ENCODE measurements around the gene PITPNC1.

Gene PITPNC1

DNA sequence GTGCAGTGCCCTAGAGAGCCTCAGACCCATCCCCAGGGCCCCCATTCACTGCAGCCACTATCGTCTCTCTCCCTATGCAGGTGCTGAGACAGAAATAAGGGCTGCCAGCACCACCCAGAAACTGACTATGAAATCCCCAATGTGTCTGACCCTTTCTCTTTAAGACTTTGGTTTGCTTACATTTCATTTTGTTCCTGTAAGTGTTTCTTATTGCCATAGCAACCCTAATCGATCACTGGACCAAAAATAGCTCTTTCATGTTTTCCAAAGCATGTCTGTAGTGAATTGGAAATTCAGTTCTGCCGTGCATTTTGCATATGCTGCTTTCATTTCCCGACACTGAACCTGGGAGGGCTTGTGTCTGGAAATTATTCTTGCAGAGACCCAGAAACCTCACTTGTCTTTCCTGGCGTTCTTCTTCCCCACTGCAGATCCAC, 192.0 kb downstream of the PITPNC1 start:
- H3K4me1 ChIP-seq (ENCODE audit: control insufficient read depth, insufficient read depth, low read length) = no peaks in the 10 kb centered on the region
- no peaks in the 10 kb centered on the region for H3K27me3 ChIP-seq (ENCODE audit: control insufficient read depth in 1 of 2, insufficient read depth in 2 of 2, low read length in 2 of 2)
- H3K4me3 ChIP-seq (ENCODE audit: low read length in 2 of 2) = no peak overlapping the region
- no peak overlapping the region for H3K27ac ChIP-seq (ENCODE audit: low read length)
- no peaks in the 10 kb centered on the region for H3K36me3 ChIP-seq (ENCODE audit: control insufficient read depth in 2 of 2, insufficient read depth in 2 of 2, low read length in 2 of 2)
- H3K9ac ChIP-seq (ENCODE audit: low read length in 2 of 2) = no peak overlapping the region
- no peaks in the 10 kb centered on the region for H3K9me3 ChIP-seq (ENCODE audit: control insufficient read depth in 2 of 2, low read length in 2 of 2)

DNA sequence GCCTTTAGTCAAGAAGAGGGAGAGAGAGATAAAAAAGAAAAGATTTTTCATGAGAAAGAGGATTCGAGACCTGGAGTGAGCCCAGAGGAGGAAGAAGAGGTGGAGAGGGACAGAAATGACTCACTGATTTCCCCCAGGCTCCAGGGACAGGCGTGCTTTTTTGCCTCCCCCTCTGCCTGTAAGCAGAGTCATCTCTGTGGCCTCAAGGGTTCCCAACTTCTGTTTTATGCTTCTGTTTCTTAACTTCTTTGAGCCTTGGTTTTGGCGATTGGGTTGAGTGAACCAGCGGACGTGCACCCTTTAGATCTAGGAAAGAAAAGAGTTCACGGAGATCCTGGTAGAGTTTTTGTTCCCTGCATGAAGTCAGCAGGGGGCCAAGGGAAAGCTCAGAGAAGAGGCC, 192.8 kb downstream of the PITPNC1 start:
- Histone ChIP-seq H3K27me3 (ENCODE audit: control insufficient read depth in 1 of 2, insufficient read depth in 2 of 2, low read length in 2 of 2) (no peaks in the 10 kb centered on the region), H3K9ac (ENCODE audit: low read length in 2 of 2) (no peak overlapping the region), H3K27ac (ENCODE audit: low read length) (no peak overlapping the region), H3K4me1 (ENCODE audit: control insufficient read depth, insufficient read depth, low read length) (no peaks in the 10 kb centered on the region), H3K9me3 (ENCODE audit: control insufficient read depth in 2 of 2, low read length in 2 of 2) (no peaks in the 10 kb centered on the region), H3K4me3 (ENCODE audit: low read length in 2 of 2) (no peak overlapping the region), H3K36me3 (ENCODE audit: control insufficient read depth in 2 of 2, insufficient read depth in 2 of 2, low read length in 2 of 2) (no peaks in the 10 kb centered on the region)

DNA sequence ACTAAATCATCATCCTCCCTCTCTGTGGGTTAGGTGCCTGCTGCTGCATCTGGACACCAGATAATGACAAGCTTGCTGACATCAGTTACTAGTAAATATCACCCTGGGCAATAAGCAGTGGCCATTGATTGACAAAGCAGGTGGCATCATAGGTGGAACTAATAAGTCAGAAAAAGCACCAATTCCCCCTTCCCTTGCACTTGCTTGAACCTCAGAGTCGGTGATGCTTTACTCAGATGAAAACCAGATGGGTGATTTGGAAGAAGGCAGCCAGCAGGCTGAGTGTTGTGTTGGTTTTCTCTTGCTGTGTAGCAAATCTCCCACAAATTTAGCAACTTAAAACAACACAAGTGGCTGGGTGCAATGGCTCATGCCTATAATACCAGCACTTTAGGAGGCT, 193.7 kb downstream of the PITPNC1 start:
- no peaks in the 10 kb centered on the region for H3K36me3 ChIP-seq (ENCODE audit: control insufficient read depth in 2 of 2, insufficient read depth in 2 of 2, low read length in 2 of 2)
- H3K9me3 ChIP-seq (ENCODE audit: control insufficient read depth in 2 of 2, low read length in 2 of 2) = no peaks in the 10 kb centered on the region
- no peak overlapping the region for H3K27ac ChIP-seq (ENCODE audit: low read length)
- no peaks in the 10 kb centered on the region for H3K27me3 ChIP-seq (ENCODE audit: control insufficient read depth in 1 of 2, insufficient read depth in 2 of 2, low read length in 2 of 2)
- no peaks in the 10 kb centered on the region for H3K4me1 ChIP-seq (ENCODE audit: control insufficient read depth, insufficient read depth, low read length)
- no peak overlapping the region for H3K4me3 ChIP-seq (ENCODE audit: low read length in 2 of 2)
- H3K9ac ChIP-seq (ENCODE audit: low read length in 2 of 2) = no peak overlapping the region

DNA sequence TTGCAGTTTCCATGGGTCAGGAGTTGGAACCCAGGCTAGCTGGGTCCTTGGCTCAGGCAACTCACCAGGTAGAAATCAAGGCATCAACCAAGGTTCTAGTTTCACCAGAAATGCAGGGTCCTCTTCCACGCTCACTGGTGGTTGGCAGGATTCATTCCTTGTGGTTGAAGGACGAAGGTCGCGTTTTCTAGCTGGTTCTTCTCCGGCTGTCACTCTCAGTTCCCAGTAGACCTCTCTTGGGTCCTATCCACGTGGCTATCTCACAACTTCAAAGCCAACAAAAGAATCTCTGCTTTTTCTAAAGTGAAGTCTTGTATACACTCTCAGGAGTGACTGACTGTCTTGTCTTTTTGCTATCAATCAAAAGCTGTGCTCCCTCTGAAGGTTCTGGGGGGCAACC, 194.4 kb downstream of the PITPNC1 start:
- no peak overlapping the region for H3K27ac ChIP-seq (ENCODE audit: low read length)

DNA sequence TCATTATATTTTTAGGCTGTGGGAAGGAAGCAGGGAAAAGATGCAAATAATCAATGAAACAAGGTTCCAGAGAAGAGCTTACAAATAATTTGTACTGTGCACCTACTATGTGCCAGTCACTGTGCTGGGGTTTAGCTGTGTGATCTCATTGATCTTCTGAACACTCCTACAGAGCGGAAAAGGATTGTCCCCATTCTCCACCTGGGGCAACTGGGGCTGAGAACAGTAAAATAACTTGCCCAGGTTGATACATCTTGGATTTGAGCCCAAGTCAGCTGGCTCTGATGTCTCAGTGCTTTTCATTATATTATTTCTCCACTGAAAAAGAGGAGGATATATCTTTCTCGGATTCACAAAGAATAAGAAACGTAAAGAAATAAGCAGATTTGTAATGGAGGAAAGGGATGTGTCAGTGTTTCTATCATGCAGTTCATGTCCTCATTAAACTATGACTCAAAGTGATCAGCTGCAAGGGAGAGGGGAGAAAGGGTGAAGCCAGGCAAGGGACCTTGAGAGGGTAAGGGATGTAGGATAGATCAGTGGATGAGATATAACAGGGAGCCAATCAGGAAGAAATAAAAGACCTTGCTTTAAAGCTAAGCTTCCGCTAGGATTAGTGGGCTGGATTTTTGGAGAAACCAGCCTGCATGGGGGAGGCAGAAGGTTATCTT, 197.0 kb downstream of the PITPNC1 start:
- H3K36me3 ChIP-seq (ENCODE audit: control insufficient read depth in 2 of 2, insufficient read depth in 2 of 2, low read length in 2 of 2) = no peaks in the 10 kb centered on the region
- no peaks in the 10 kb centered on the region for H3K27me3 ChIP-seq (ENCODE audit: control insufficient read depth in 1 of 2, insufficient read depth in 2 of 2, low read length in 2 of 2)
- H3K27ac ChIP-seq (ENCODE audit: low read length) = no peak overlapping the region

More for the DNA sequence above, 194.4 kb downstream of the PITPNC1 start:
- Histone ChIP-seq H3K4me1 (ENCODE audit: control insufficient read depth, insufficient read depth, low read length) (no peaks in the 10 kb centered on the region), H3K9ac (ENCODE audit: low read length in 2 of 2) (no peak overlapping the region), H3K4me3 (ENCODE audit: low read length in 2 of 2) (no peak overlapping the region), H3K36me3 (ENCODE audit: control insufficient read depth in 2 of 2, insufficient read depth in 2 of 2, low read length in 2 of 2) (no peaks in the 10 kb centered on the region), H3K27me3 (ENCODE audit: control insufficient read depth in 1 of 2, insufficient read depth in 2 of 2, low read length in 2 of 2) (no peaks in the 10 kb centered on the region), H3K9me3 (ENCODE audit: control insufficient read depth in 2 of 2, low read length in 2 of 2) (no peaks in the 10 kb centered on the region)

DNA sequence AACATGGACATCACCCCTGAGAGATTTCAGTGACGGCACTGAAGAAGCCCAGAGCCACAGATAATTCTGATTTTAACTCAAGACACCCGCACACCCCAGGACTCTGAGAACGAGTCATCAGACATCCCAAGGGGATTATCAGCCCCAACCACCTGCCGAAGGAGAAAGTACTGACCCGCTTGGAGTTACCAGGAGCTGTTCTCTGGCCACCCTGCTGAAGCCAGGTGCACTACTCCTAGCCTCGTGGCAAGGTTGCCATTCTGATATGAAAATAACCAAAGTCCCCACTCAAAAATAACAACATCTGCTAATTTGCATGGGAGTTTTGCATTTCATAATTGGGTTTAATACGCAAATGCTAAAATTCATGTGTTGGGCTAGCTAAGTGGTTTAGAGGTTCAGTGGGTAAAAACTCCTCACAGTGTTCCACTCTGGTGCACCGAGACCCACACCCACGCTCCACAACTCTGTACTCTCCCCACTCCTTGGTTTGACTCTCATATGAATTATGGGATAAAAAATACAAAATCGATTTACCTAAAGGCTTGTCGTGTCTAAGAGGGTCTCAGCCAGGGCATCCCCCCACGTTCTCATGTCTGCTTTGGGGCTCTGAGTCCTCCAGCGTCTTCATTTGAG, 197.7 kb downstream of the PITPNC1 start:
- H3K4me1 ChIP-seq (ENCODE audit: control insufficient read depth, insufficient read depth, low read length) = no peaks in the 10 kb centered on the region
- H3K9ac ChIP-seq (ENCODE audit: low read length in 2 of 2) = no peak overlapping the region
- H3K27ac ChIP-seq (ENCODE audit: low read length) = no peak overlapping the region

More for the DNA sequence above, 197.0 kb downstream of the PITPNC1 start:
- Histone ChIP-seq H3K9ac (ENCODE audit: low read length in 2 of 2) (no peak overlapping the region), H3K4me3 (ENCODE audit: low read length in 2 of 2) (no peak overlapping the region), H3K4me1 (ENCODE audit: control insufficient read depth, insufficient read depth, low read length) (no peaks in the 10 kb centered on the region), H3K9me3 (ENCODE audit: control insufficient read depth in 2 of 2, low read length in 2 of 2) (no peaks in the 10 kb centered on the region)

DNA sequence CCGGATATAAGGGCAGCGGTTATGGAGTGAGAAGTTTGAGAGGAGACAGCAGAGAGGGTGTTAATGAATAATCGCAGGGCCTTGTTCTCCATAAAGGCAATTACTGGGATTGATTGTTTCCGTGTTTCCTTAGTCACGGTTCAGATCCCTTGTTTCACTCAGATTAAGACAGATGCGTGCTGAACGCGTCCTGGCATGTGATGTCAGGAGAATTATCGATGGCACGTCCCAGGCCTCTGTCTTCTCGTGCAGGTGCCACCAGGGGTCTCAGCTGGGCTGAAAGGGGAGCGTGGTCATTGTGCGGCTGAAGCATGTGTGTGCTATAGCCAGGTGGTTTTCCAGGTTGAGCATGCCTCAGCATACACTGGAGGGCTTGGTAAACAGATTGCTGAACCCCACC, 198.2 kb downstream of the PITPNC1 start:
- no peaks in the 10 kb centered on the region for H3K27me3 ChIP-seq (ENCODE audit: control insufficient read depth in 1 of 2, insufficient read depth in 2 of 2, low read length in 2 of 2)
- H3K27ac ChIP-seq (ENCODE audit: low read length) = no peak overlapping the region
- H3K4me1 ChIP-seq (ENCODE audit: control insufficient read depth, insufficient read depth, low read length) = no peaks in the 10 kb centered on the region
- no peaks in the 10 kb centered on the region for H3K36me3 ChIP-seq (ENCODE audit: control insufficient read depth in 2 of 2, insufficient read depth in 2 of 2, low read length in 2 of 2)
- H3K9ac ChIP-seq (ENCODE audit: low read length in 2 of 2) = no peak overlapping the region
- no peaks in the 10 kb centered on the region for H3K9me3 ChIP-seq (ENCODE audit: control insufficient read depth in 2 of 2, low read length in 2 of 2)
- no peak overlapping the region for H3K4me3 ChIP-seq (ENCODE audit: low read length in 2 of 2)

More for the DNA sequence above, 197.7 kb downstream of the PITPNC1 start:
- H3K4me3 ChIP-seq (ENCODE audit: low read length in 2 of 2) = no peak overlapping the region
- no peaks in the 10 kb centered on the region for H3K9me3 ChIP-seq (ENCODE audit: control insufficient read depth in 2 of 2, low read length in 2 of 2)
- H3K27me3 ChIP-seq (ENCODE audit: control insufficient read depth in 1 of 2, insufficient read depth in 2 of 2, low read length in 2 of 2) = no peaks in the 10 kb centered on the region
- no peaks in the 10 kb centered on the region for H3K36me3 ChIP-seq (ENCODE audit: control insufficient read depth in 2 of 2, insufficient read depth in 2 of 2, low read length in 2 of 2)

DNA sequence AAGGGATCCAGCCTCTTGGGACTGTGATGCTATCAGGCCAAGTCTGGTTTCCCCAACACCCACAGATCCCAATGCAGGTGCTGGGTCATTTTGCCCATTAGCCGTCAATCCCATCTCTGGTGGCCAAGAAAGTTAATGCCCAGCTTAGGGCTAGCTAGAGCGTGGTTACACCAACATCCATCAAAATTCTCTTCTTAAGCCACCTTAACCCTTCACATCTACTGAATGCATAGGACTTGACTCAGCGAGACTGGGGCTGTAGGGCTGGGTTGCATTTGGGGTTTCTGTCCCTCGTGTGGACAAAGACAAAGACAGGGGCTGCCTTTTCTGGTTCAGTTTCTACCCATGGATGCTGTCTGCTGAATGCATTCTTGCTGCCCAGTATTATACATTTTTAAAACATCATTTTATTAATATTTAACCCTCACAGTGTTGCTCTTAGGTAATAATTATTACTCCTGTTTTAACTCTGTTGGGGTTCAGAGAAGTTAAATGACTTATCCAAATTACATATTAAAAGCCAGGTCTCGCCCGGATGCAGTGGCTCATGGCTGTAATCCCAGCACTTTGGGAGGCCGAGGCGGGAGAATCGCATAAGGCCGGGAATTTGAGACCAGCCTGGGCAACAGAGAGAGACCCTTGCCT, 199.5 kb downstream of the PITPNC1 start:
- no peaks in the 10 kb centered on the region for H3K36me3 ChIP-seq (ENCODE audit: control insufficient read depth in 2 of 2, insufficient read depth in 2 of 2, low read length in 2 of 2)
- H3K9ac ChIP-seq (ENCODE audit: low read length in 2 of 2) = no peak overlapping the region
- no peak overlapping the region for H3K4me3 ChIP-seq (ENCODE audit: low read length in 2 of 2)
- no peaks in the 10 kb centered on the region for H3K4me1 ChIP-seq (ENCODE audit: control insufficient read depth, insufficient read depth, low read length)
- H3K27ac ChIP-seq (ENCODE audit: low read length) = no peak overlapping the region
- H3K9me3 ChIP-seq (ENCODE audit: control insufficient read depth in 2 of 2, low read length in 2 of 2) = no peaks in the 10 kb centered on the region
- no peaks in the 10 kb centered on the region for H3K27me3 ChIP-seq (ENCODE audit: control insufficient read depth in 1 of 2, insufficient read depth in 2 of 2, low read length in 2 of 2)

DNA sequence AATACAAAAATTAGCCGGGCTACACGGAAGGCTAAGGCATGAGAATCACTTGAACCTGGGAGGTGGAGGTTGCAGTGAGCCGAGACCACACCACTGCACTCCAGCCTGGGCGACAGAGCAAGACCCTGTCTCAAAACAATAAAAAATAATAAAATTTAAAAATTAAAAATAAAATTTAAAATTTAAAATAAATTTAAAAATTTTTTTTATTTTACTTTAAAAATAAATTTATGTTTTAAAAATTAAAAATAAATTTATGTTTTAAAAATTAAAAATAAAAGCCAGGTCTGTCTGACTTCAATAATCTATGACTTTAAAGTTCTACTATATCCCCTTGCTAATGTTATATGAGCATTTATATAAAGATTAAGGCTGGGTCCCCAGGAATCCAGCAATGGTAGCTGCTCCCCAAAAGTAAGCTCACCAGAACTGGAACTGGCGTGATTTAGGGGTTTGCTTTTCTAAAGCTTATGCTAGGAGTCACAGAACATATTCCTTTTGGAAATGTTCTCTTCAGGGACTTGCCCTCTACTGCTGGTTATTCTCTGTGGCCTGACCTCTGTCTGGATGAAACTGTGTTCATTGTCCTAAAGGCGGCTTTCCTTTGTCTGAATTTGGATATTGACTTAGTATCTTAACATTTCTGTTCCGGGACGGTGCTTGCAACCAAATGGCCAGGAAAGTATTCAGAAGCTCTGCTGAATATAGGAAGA, 200.5 kb downstream of the PITPNC1 start:
- no peak overlapping the region for H3K9ac ChIP-seq (ENCODE audit: low read length in 2 of 2)
- H3K9me3 ChIP-seq (ENCODE audit: control insufficient read depth in 2 of 2, low read length in 2 of 2) = no peaks in the 10 kb centered on the region
- H3K36me3 ChIP-seq (ENCODE audit: control insufficient read depth in 2 of 2, insufficient read depth in 2 of 2, low read length in 2 of 2) = no peaks in the 10 kb centered on the region
- no peaks in the 10 kb centered on the region for H3K27me3 ChIP-seq (ENCODE audit: control insufficient read depth in 1 of 2, insufficient read depth in 2 of 2, low read length in 2 of 2)
- no peak overlapping the region for H3K4me3 ChIP-seq (ENCODE audit: low read length in 2 of 2)
- peaks cover under 1% of the 10 kb centered on the region for H3K4me1 ChIP-seq (ENCODE audit: control insufficient read depth, insufficient read depth, low read length)
- no peak overlapping the region for H3K27ac ChIP-seq (ENCODE audit: low read length)

DNA sequence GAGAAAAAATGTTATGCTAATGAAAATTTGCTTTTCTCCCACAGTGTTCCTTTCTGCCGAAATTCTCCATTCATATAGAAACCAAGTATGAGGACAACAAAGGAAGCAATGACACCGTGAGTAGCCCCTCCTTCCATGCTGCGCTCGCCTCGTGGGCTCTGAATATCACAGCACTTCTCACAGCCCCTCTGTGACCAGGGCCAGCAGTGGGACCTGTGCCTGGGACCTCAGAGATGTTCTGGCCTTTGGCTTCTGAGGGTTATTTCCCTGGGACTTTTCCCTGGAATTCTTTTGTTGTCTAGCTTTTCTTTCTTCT, 201.0 kb downstream of the PITPNC1 start:
- Histone ChIP-seq H3K4me1 (ENCODE audit: control insufficient read depth, insufficient read depth, low read length) (peaks cover 6% of the 10 kb centered on the region), H3K9ac (ENCODE audit: low read length in 2 of 2) (no peak overlapping the region), H3K4me3 (ENCODE audit: low read length in 2 of 2) (no peak overlapping the region), H3K36me3 (ENCODE audit: control insufficient read depth in 2 of 2, insufficient read depth in 2 of 2, low read length in 2 of 2) (no peaks in the 10 kb centered on the region), H3K9me3 (ENCODE audit: control insufficient read depth in 2 of 2, low read length in 2 of 2) (no peaks in the 10 kb centered on the region), H3K27me3 (ENCODE audit: control insufficient read depth in 1 of 2, insufficient read depth in 2 of 2, low read length in 2 of 2) (no peaks in the 10 kb centered on the region), H3K27ac (ENCODE audit: low read length) (no peak overlapping the region)

All from stomach smooth muscle (tissue), 2 donors.